IMR-90 (cell line): Measurements from ENCODE around the gene MRPL52. TPM values are rescaled to one million over a fixed set of nuclear protein-coding genes. Genes with fewer than 3 reads are reported as not detected.

Experiments used
- ATAC-seq: fragments of 200-7000 bp; cut with Tn5 transposase; 2 replicates; pipeline ENCODE4 v1.9.1; 2020; ENCODE audit warnings: low read depth, mild to moderate bottlenecking, moderate library complexity
- BruUV-seq: library from RNA; stranded (reverse); fragments of 400-500 nt; replicated peaks from 2 replicates; lab custom pipeline; 2021; lab: Mats Ljungman, UMichigan
- CTCF ChIA-PET: fragments of 300-600 bp; formaldehyde crosslinking; extraction: SDS; loops from one replicate; lab custom pipeline; 2021; ENCODE audit warnings: antibody characterized with exemption; lab: Yijun Ruan, JAX
- POLR2A ChIA-PET: fragments of 300-600 bp; sonication (Branson Sonifier 250); formaldehyde crosslinking; loops from one replicate; lab custom pipeline; 2022; ENCODE audit warnings: antibody characterized with exemption; ENCODE audit not compliant: unreplicated experiment; lab: Charles Lee
- DNase-seq: peaks from one replicate; pipeline ENCODE4 v3.0.0; 2013
- H2AFZ ChIP-seq: replicated peaks from 2 replicates; pipeline ENCODE3; 2013; ENCODE audit warnings: low read length, mild to moderate bottlenecking; ENCODE audit not compliant: poor library complexity
- H2AK5ac ChIP-seq: 2 replicates; pipeline ENCODE4 v1.6.1; 2013; ENCODE audit warnings: low read depth, low read length, inconsistent platforms
- H2AK9ac ChIP-seq: replicated peaks from 2 replicates; pipeline ENCODE3; 2013; ENCODE audit warnings: mild to moderate bottlenecking, low read depth, low read length, moderate library complexity; ENCODE audit not compliant: poor library complexity
- H2BK120ac ChIP-seq: 2 replicates; pipeline ENCODE4 v1.6.1; 2013; ENCODE audit warnings: low read depth, low read length, inconsistent platforms
- H2BK15ac ChIP-seq: 3 replicates; pipeline ENCODE4 v1.6.1; 2013; ENCODE audit warnings: low read depth, low read length, inconsistent platforms
- H2BK20ac ChIP-seq: 2 replicates; pipeline ENCODE4 v1.6.1; 2013; ENCODE audit warnings: low read depth, mild to moderate bottlenecking, inconsistent platforms, low read length, moderate library complexity
- H2BK5ac ChIP-seq: 2 replicates; pipeline ENCODE4 v1.6.1; 2013; ENCODE audit warnings: mild to moderate bottlenecking, low read depth, low read length, inconsistent platforms; ENCODE audit not compliant: poor library complexity, severe bottlenecking
- H3K14ac ChIP-seq: replicated peaks from 2 replicates; pipeline ENCODE4 v1.6.1; 2013; ENCODE audit warnings: low read depth, low read length, inconsistent platforms
- H3K18ac ChIP-seq: 2 replicates; pipeline ENCODE4 v1.6.1; 2013; ENCODE audit warnings: low read depth, low read length, control low read depth
- H3K23ac ChIP-seq: 2 replicates; pipeline ENCODE4 v1.6.1; 2013; ENCODE audit warnings: low read depth, low read length, inconsistent platforms
- H3K27ac ChIP-seq: 2 replicates; pipeline ENCODE4 v1.5.1; 2013; ENCODE audit warnings: mild to moderate bottlenecking, control low read depth, low read length; ENCODE audit not compliant: insufficient read depth
- H3K27me3 ChIP-seq: 2 replicates; pipeline ENCODE4 v1.6.1; 2013; ENCODE audit warnings: low read length; ENCODE audit not compliant: control insufficient read depth, insufficient read depth
- H3K36me3 ChIP-seq: 2 replicates; pipeline ENCODE4 v1.6.1; 2013; ENCODE audit warnings: low read length, mixed read lengths; ENCODE audit not compliant: control insufficient read depth, insufficient read depth
- H3K4ac ChIP-seq: 2 replicates; pipeline ENCODE4 v1.6.1; 2013; ENCODE audit warnings: low read depth, low read length, inconsistent platforms
- H3K4me1 ChIP-seq: 2 replicates; pipeline ENCODE4 v1.6.1; 2013; ENCODE audit warnings: low read length, mixed read lengths; ENCODE audit not compliant: control insufficient read depth, insufficient read depth
- H3K4me2 ChIP-seq: 2 replicates; pipeline ENCODE4 v1.6.1; 2013; ENCODE audit warnings: low read depth, mild to moderate bottlenecking, control low read depth, low read length, moderate library complexity
- H3K4me3 ChIP-seq: 2 replicates; pipeline ENCODE4 v1.5.1; 2013; ENCODE audit warnings: low read depth, mild to moderate bottlenecking, control low read depth, low read length, moderate library complexity; ENCODE audit not compliant: insufficient read depth
- H3K56ac ChIP-seq: 2 replicates; pipeline ENCODE4 v1.6.1; 2013; ENCODE audit warnings: low read length, inconsistent platforms; ENCODE audit not compliant: insufficient read depth; ENCODE audit errors: extremely low read depth
- H3K79me1 ChIP-seq, 2 experiments: 2 replicates each; pipeline ENCODE4 v1.6.1; 2013; ENCODE audit warnings: low read length in 2 of 2, inconsistent platforms in 1 of 2, low read depth in 1 of 2
- H3K9ac ChIP-seq: 2 replicates; pipeline ENCODE4 v1.6.1; 2013; ENCODE audit warnings: low read depth, low read length, control low read depth
- H3K9me1 ChIP-seq: 2 replicates; pipeline ENCODE4 v1.6.1; 2013; ENCODE audit warnings: low read length, inconsistent platforms; ENCODE audit not compliant: insufficient read depth
- H3K9me3 ChIP-seq: 2 replicates; pipeline ENCODE4 v1.6.1; 2013; ENCODE audit warnings: low read length; ENCODE audit not compliant: control insufficient read depth, insufficient read depth
- H4K20me1 ChIP-seq: 2 replicates; pipeline ENCODE4 v1.6.1; 2013; ENCODE audit warnings: low read length, inconsistent platforms; ENCODE audit not compliant: insufficient read depth
- H4K5ac ChIP-seq: 2 replicates; pipeline ENCODE4 v1.6.1; 2013; ENCODE audit warnings: mild to moderate bottlenecking, low read depth, low read length, control low read depth
- H4K8ac ChIP-seq, 2 experiments: 2 replicates each; pipeline ENCODE4 v1.6.1; 2013; ENCODE audit warnings: low read depth in 2 of 2, low read length in 2 of 2, control low read depth in 1 of 2, inconsistent platforms in 1 of 2
- H4K91ac ChIP-seq: 2 replicates; pipeline ENCODE4 v1.6.1; 2013; ENCODE audit warnings: low read depth, low read length, inconsistent platforms; ENCODE audit not compliant: insufficient read depth
- BHLHE40 ChIP-seq: fragments of 150-350 bp; IDR thresholded peaks from 2 replicates; pipeline ENCODE4 v1.6.1; 2016; ENCODE audit warnings: mild to moderate bottlenecking, low read depth, low read length
- CEBPB ChIP-seq: IDR thresholded peaks from 2 replicates; pipeline ENCODE4 v1.6.1; 2012; ENCODE audit warnings: low read depth, low read length, improper control_type of control experiment
- CHD1 ChIP-seq: IDR thresholded peaks from 2 replicates; pipeline ENCODE4 v1.6.1; 2012; ENCODE audit warnings: low read depth, low read length, improper control_type of control experiment
- FOS ChIP-seq: fragments of 150-350 bp; IDR thresholded peaks from 2 replicates; pipeline ENCODE4 v1.6.1; 2016; ENCODE audit warnings: low read depth, low read length
- MAFK ChIP-seq: IDR thresholded peaks from 2 replicates; pipeline ENCODE4 v1.6.1; 2012; ENCODE audit warnings: low read depth, low read length, improper control_type of control experiment
- MAZ ChIP-seq: IDR thresholded peaks from 2 replicates; pipeline ENCODE4 v1.6.1; 2012; ENCODE audit warnings: low read depth, mild to moderate bottlenecking, low read length, improper control_type of control experiment, moderate library complexity, borderline replicate concordance
- MXI1 ChIP-seq: IDR thresholded peaks from 2 replicates; pipeline ENCODE4 v1.6.1; 2012; ENCODE audit warnings: low read depth, mild to moderate bottlenecking, low read length, moderate library complexity, borderline replicate concordance
- NFE2L2 ChIP-seq: fragments of 150-350 bp; IDR thresholded peaks from 2 replicates; pipeline ENCODE4 v1.6.1; 2016; ENCODE audit warnings: low read depth, mild to moderate bottlenecking, low read length
- POLR2A ChIP-seq: IDR thresholded peaks from 2 replicates; pipeline ENCODE4 v1.6.1; 2012; ENCODE audit warnings: mild to moderate bottlenecking, low read depth, low read length
- RAD21 ChIP-seq: IDR thresholded peaks from 2 replicates; pipeline ENCODE4 v1.6.1; 2012; ENCODE audit warnings: low read length, improper control_type of control experiment
- RCOR1 ChIP-seq: IDR thresholded peaks from 2 replicates; pipeline ENCODE4 v1.6.1; 2012; ENCODE audit warnings: mild to moderate bottlenecking, low read length, improper control_type of control experiment; ENCODE audit not compliant: insufficient replicate concordance
- RFX5 ChIP-seq: IDR thresholded peaks from 2 replicates; pipeline ENCODE4 v1.8.0; 2012; ENCODE audit warnings: low read depth, mild to moderate bottlenecking, low read length, moderate library complexity
- SMC3 ChIP-seq: fragments of 150-350 bp; IDR thresholded peaks from 2 replicates; pipeline ENCODE4 v1.6.1; 2016; ENCODE audit warnings: low read depth, mild to moderate bottlenecking, antibody characterized with exemption, low read length, moderate library complexity
- USF2 ChIP-seq: fragments of 150-350 bp; IDR thresholded peaks from 2 replicates; pipeline ENCODE4 v1.6.1; 2017; ENCODE audit warnings: mild to moderate bottlenecking, antibody characterized with exemption, low read length, low read depth
- WGBS, 2 experiments: methylation state at CpG; one replicate each; pipeline versions ENCODE4 v1.1.5 to v1.1.7; 2013; ENCODE audit warnings: missing lambda C conversion rate in 2 of 2; ENCODE audit not compliant: insufficient read length in 1 of 2; ENCODE audit errors: extremely low coverage in 2 of 2; 5-methylcytosine and 5-hydroxymethylcytosine counted together
- dilution Hi-C: fragments of 300-500 bp; cut with HindIII; formaldehyde crosslinking; loops from one replicate; pipeline ENCODE4 v1.14.3; 2018; ENCODE audit warnings: low sequenced_read_pairs; ENCODE audit not compliant: unreplicated experiment
- in situ Hi-C: fragments of 300-500 bp; cut with MboI; formaldehyde crosslinking; loops from 3 replicates; pipeline ENCODE4 v1.14.3; 2019; ENCODE audit warnings: low sequenced_read_pairs, inconsistent platforms, mixed read lengths
- intact Hi-C: fragments of 100-400 bp; cut with micrococcal nuclease; formaldehyde crosslinking; loops from 2 replicates; pipeline ENCODE4 v1.10.0; 2022
- polyA plus RNA-seq, 3 experiments: library from polyadenylated mRNA; depleted of rRNA; stranded (reverse); fragments of >200 nt; gene quantifications; 2 replicates each; pipeline ENCODE4 v1.2.3, GENCODE V29; 2012; ENCODE audit warnings: low replicate concordance in 1 of 3
- total RNA-seq: library from RNA; depleted of rRNA; stranded (reverse); fragments of >200 nt; gene quantifications from 2 replicates; pipeline ENCODE4 v1.2.3, GENCODE V29; 2012
- TF ChIP-seq, protein P1 (sequence below): fragments of 150-350 bp; IDR thresholded peaks from 2 replicates; pipeline ENCODE4 v1.6.1; 2016; ENCODE audit warnings: low read depth, mild to moderate bottlenecking, low read length, moderate library complexity, borderline replicate concordance

Gene MRPL52
- total and polyA plus RNA-seq, 2 of the 4 experiments (the other 2 are of a cell fraction), result 33.1 to 51.4 TPM

- no peaks in the 10 kb centered on the region for H3K4me1 ChIP-seq
- no peaks in the 10 kb centered on the region for H3K79me1 ChIP-seq
- H3K9me1 ChIP-seq, result no peaks in the 10 kb centered on the region
- intact Hi-C loops, result no loop called here
- no peak overlapping the region for H3K14ac ChIP-seq
- ATAC-seq (peak; percentile 82), DNase-seq (peak; percentile 57)
- ChIA-PET POLR2A (no interaction called here), CTCF (interaction anchor here (0.9 kb wide), 1 partner anchor 16 kb away, joined by 3 read pairs; no protein-coding TSS in a partner anchor)
- H3K27ac ChIP-seq, result no peak overlapping the region
- in situ Hi-C loops, result no loop called here
- no peak overlapping the region for H4K5ac ChIP-seq
- no peak overlapping the region for H2BK5ac ChIP-seq
- no peak overlapping the region for H3K23ac ChIP-seq
- no peak overlapping the region for H2AK5ac ChIP-seq
- no peak overlapping the region for H2BK120ac ChIP-seq
- H3K56ac ChIP-seq, result no peak overlapping the region
- dilution Hi-C loops, result no loop called here
- H3K4me2 ChIP-seq, result no peak overlapping the region
- no peak overlapping the region for H3K9ac ChIP-seq
- H2AK9ac ChIP-seq, result no peak overlapping the region
- no peak overlapping the region for H2BK15ac ChIP-seq
- BruUV-seq, result no TSS peak
- WGBS, 2 experiments, result 0% methylated on average over 1 of the region's 12 CpGs; no CpG with 5 or more reads in 1 of the 2 experiments
- no peaks in the 10 kb centered on the region for H3K9me3 ChIP-seq
- H2AFZ ChIP-seq, result no peak overlapping the region
- no peak overlapping the region for H4K91ac ChIP-seq
- H3K27me3 ChIP-seq, result no peaks in the 10 kb centered on the region; the same call in 1 of the 2 replicates
- no peak overlapping the region for H2BK20ac ChIP-seq
- no peak overlapping the region for H3K4me3 ChIP-seq
- H3K4ac ChIP-seq, result no peak overlapping the region
- no peaks in the 10 kb centered on the region for H3K36me3 ChIP-seq
- H4K8ac ChIP-seq, result no peak overlapping the region
- no peak overlapping the region for H3K18ac ChIP-seq
- H4K20me1 ChIP-seq, result no peaks in the 10 kb centered on the region
- TF ChIP-seq CEBPB (no peak), SMC3 (no peak), RFX5 (no peak), MAFK (no peak), FOS (no peak), POLR2A (no peak), RAD21 (no peak), BHLHE40 (no peak), MAZ (no peak), MXI1 (no peak), USF2 (no peak), CHD1 (no peak), RCOR1 (no peak), NFE2L2 (no peak)
- TF ChIP-seq, protein P1, sequence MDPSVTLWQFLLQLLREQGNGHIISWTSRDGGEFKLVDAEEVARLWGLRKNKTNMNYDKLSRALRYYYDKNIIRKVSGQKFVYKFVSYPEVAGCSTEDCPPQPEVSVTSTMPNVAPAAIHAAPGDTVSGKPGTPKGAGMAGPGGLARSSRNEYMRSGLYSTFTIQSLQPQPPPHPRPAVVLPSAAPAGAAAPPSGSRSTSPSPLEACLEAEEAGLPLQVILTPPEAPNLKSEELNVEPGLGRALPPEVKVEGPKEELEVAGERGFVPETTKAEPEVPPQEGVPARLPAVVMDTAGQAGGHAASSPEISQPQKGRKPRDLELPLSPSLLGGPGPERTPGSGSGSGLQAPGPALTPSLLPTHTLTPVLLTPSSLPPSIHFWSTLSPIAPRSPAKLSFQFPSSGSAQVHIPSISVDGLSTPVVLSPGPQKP, result no peak
Observed at GRCh38 chr14:22802860-22803686, 26.6 kb upstream of the MRPL52 start.
